Suppressor macrophage treated with lipopolysaccharide for 1 hour (primary cell): ENCODE data around the gene KIAA1958.
A peak's percentile ranks its signal among the peaks of the same experiment; 100 is the strongest.

Experiments used
- DNase-seq, 3 donors: peaks; one replicate each; pipeline ENCODE4 v3.0.0-alpha.2; 2020 to 2022

KIAA1958 gene

GRCh38 chr9:112486221-112487007 is at the start of gene KIAA1958:
Gene KIAA1958 (plus strand): TSS chr9:112486827. CDS start chr9:112574081, 87,254 bp downstream.
- DNase-seq = peak; percentile 51 to 82 (median 58)

GRCh38 chr9:112437406-112437805 is 49.2 kb upstream of the KIAA1958 start:
- no peak for DNase-seq

GRCh38 chr9:112439171-112439570 is 47.5 kb upstream of the KIAA1958 start:
- no peak for DNase-seq

GRCh38 chr9:112439825-112440224 is 46.8 kb upstream of the KIAA1958 start:
- no peak for DNase-seq

GRCh38 chr9:112443200-112443599 is 43.4 kb upstream of the KIAA1958 start:
- DNase-seq = peak; percentile 36 to 41 (median 40)

- no peak for DNase-seq
Measured at GRCh38 chr9:112443636-112444035, 43.0 kb upstream of the KIAA1958 start.

- no peak for DNase-seq
Measured at GRCh38 chr9:112445196-112445595, 41.4 kb upstream of the KIAA1958 start.

GRCh38 chr9:112446080-112446479 is 40.5 kb upstream of the KIAA1958 start:
- DNase-seq = no peak

- DNase-seq = no peak
Measured at GRCh38 chr9:112446526-112446925, 40.1 kb upstream of the KIAA1958 start.

GRCh38 chr9:112447283-112447761 is 39.3 kb upstream of the KIAA1958 start:
- DNase-seq = peak in 2 of 3 donors; percentile 9 to 10

GRCh38 chr9:112462855-112463254 is 23.8 kb upstream of the KIAA1958 start:
- no peak for DNase-seq

- DNase-seq = no peak
Measured at GRCh38 chr9:112465352-112465751, 21.3 kb upstream of the KIAA1958 start.

- DNase-seq = no peak
Measured at GRCh38 chr9:112472996-112473395, 13.6 kb upstream of the KIAA1958 start.

- DNase-seq = no peak
Measured at GRCh38 chr9:112473986-112474385, 12.6 kb upstream of the KIAA1958 start.

GRCh38 chr9:112475318-112475717 is 11.3 kb upstream of the KIAA1958 start:
- DNase-seq = no peak

GRCh38 chr9:112477330-112477729 is 9.3 kb upstream of the KIAA1958 start:
- no peak for DNase-seq

GRCh38 chr9:112479221-112479620 is 7.4 kb upstream of the KIAA1958 start:
- no peak for DNase-seq

- DNase-seq = no peak
Measured at GRCh38 chr9:112484607-112485006, 2.0 kb upstream of the KIAA1958 start.

GRCh38 chr9:112485574-112485973 is 1.1 kb upstream of the KIAA1958 start:
- DNase-seq = no peak

GRCh38 chr9:112487008-112487798 is 576 bp downstream of the KIAA1958 start:
- peak; percentile 36 to 69 (median 44) for DNase-seq

GRCh38 chr9:112487799-112488340 is 1.2 kb downstream of the KIAA1958 start:
- DNase-seq = no peak

GRCh38 chr9:112489039-112489546 is 2.5 kb downstream of the KIAA1958 start:
- DNase-seq = no peak
